Measurements from ENCODE around the gene OR4B1.

OR4B1 gene

DNA sequence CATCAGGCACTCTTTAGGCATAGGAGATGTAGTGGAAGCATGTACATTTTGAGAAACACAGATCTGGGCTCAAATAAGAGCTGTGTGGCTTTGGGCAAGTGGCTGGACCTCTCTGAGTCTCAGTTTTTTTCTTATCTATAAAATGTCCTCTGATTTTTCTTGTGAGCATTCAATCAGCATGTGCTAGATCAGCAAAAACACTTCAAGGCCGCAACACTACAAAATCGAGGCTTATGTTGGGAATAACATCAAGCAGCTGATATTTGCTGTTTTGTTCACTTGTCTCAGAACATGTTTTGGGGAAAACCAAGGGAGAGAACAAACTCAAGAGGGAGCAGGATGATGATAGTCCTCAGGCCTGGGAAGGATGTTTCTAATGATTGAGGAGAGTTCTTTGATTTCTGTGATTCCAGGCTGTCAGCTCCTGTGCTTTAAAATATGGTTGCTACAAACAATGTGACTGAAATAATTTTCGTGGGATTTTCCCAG lies 46.9 kb downstream of the OR4B1 start, which contains the start of gene OR4X1:
Gene OR4X1 (plus strand): TSS at position 439 of the 489 bp plus-strand sequence. CDS start 0 bp downstream, at position 439.
- DNase-seq = no peak
